Measurements from ENCODE around the gene E2F3.

E2F3 gene

GRCh38 chr6:20538131-20538662, 136.5 kb downstream of the E2F3 start:
- peaks cover 0 to 31% (median 22%) of the 10 kb centered on the region in 5 donors for H3K4me1 ChIP-seq (ENCODE audit: control insufficient read depth in 5 of 5, insufficient read depth in 5 of 5, low read length in 5 of 5)
- no peaks in the 10 kb centered on the region for H3K27me3 ChIP-seq (ENCODE audit: control insufficient read depth in 5 of 5, insufficient read depth in 4 of 5, low read length in 5 of 5)
- H3K9ac ChIP-seq (ENCODE audit: low read length in 5 of 5): no peak overlapping the region
- H3K4me3 ChIP-seq (ENCODE audit: low read depth in 1 of 5, low read length in 5 of 5): no peak overlapping the region
- peaks cover 0 to 27% (median 12%) of the 10 kb centered on the region in 5 donors for H3K36me3 ChIP-seq (ENCODE audit: control insufficient read depth in 5 of 5, insufficient read depth in 5 of 5, low read length in 5 of 5)
- H3K27ac ChIP-seq (ENCODE audit: low read depth, low read length): no peak overlapping the region
- H3K9me3 ChIP-seq (ENCODE audit: control insufficient read depth in 5 of 5, low read length in 5 of 5): no peaks in the 10 kb centered on the region

- H3K27ac ChIP-seq (ENCODE audit: low read depth, low read length): no peak overlapping the region
- H3K36me3 ChIP-seq (ENCODE audit: control insufficient read depth in 5 of 5, insufficient read depth in 5 of 5, low read length in 5 of 5): peaks cover 0 to 27% (median 12%) of the 10 kb centered on the region in 5 donors
- no peaks in the 10 kb centered on the region for H3K9me3 ChIP-seq (ENCODE audit: control insufficient read depth in 5 of 5, low read length in 5 of 5)
- H3K4me1 ChIP-seq (ENCODE audit: control insufficient read depth in 5 of 5, insufficient read depth in 5 of 5, low read length in 5 of 5): peaks cover 0 to 27% (median 23%) of the 10 kb centered on the region in 5 donors
- H3K27me3 ChIP-seq (ENCODE audit: control insufficient read depth in 5 of 5, insufficient read depth in 4 of 5, low read length in 5 of 5): no peaks in the 10 kb centered on the region
- H3K9ac ChIP-seq (ENCODE audit: low read length in 5 of 5): no peak overlapping the region
- no peak overlapping the region for H3K4me3 ChIP-seq (ENCODE audit: low read depth in 1 of 5, low read length in 5 of 5)
Measured at GRCh38 chr6:20538907-20539306, 137.2 kb downstream of the E2F3 start.

GRCh38 chr6:20539387-20539786, 137.7 kb downstream of the E2F3 start:
- Histone ChIP-seq H3K36me3 (ENCODE audit: control insufficient read depth in 5 of 5, insufficient read depth in 5 of 5, low read length in 5 of 5) (peaks cover 0 to 27% (median 12%) of the 10 kb centered on the region in 5 donors), H3K27ac (ENCODE audit: low read depth, low read length) (no peak overlapping the region), H3K4me3 (ENCODE audit: low read depth in 1 of 5, low read length in 5 of 5) (no peak overlapping the region), H3K27me3 (ENCODE audit: control insufficient read depth in 5 of 5, insufficient read depth in 4 of 5, low read length in 5 of 5) (no peaks in the 10 kb centered on the region), H3K9ac (ENCODE audit: low read length in 5 of 5) (no peak overlapping the region), H3K9me3 (ENCODE audit: control insufficient read depth in 5 of 5, low read length in 5 of 5) (no peaks in the 10 kb centered on the region), H3K4me1 (ENCODE audit: control insufficient read depth in 5 of 5, insufficient read depth in 5 of 5, low read length in 5 of 5) (peaks cover 0 to 26% (median 22%) of the 10 kb centered on the region in 5 donors)

GRCh38 chr6:20540683-20541082, 139.0 kb downstream of the E2F3 start:
- Histone ChIP-seq H3K27me3 (ENCODE audit: control insufficient read depth in 5 of 5, insufficient read depth in 4 of 5, low read length in 5 of 5) (no peaks in the 10 kb centered on the region), H3K27ac (ENCODE audit: low read depth, low read length) (no peak overlapping the region), H3K4me1 (ENCODE audit: control insufficient read depth in 5 of 5, insufficient read depth in 5 of 5, low read length in 5 of 5) (peaks cover 0 to 13% (median 10%) of the 10 kb centered on the region in 5 donors), H3K9ac (ENCODE audit: low read length in 5 of 5) (peak overlapping the region in 1 of 5 donors; percentile 23), H3K9me3 (ENCODE audit: control insufficient read depth in 5 of 5, low read length in 5 of 5) (no peaks in the 10 kb centered on the region), H3K36me3 (ENCODE audit: control insufficient read depth in 5 of 5, insufficient read depth in 5 of 5, low read length in 5 of 5) (peaks cover 0 to 30% (median 12%) of the 10 kb centered on the region in 5 donors), H3K4me3 (ENCODE audit: low read depth in 1 of 5, low read length in 5 of 5) (no peak overlapping the region)

- Histone ChIP-seq H3K27ac (ENCODE audit: low read depth, low read length) (no peak overlapping the region), H3K9ac (ENCODE audit: low read length in 5 of 5) (no peak overlapping the region), H3K4me1 (ENCODE audit: control insufficient read depth in 5 of 5, insufficient read depth in 5 of 5, low read length in 5 of 5) (peaks cover 0 to 12% (median 8%) of the 10 kb centered on the region in 5 donors), H3K36me3 (ENCODE audit: control insufficient read depth in 5 of 5, insufficient read depth in 5 of 5, low read length in 5 of 5) (peaks cover 0 to 37% (median 12%) of the 10 kb centered on the region in 5 donors), H3K4me3 (ENCODE audit: low read depth in 1 of 5, low read length in 5 of 5) (no peak overlapping the region), H3K9me3 (ENCODE audit: control insufficient read depth in 5 of 5, low read length in 5 of 5) (no peaks in the 10 kb centered on the region), H3K27me3 (ENCODE audit: control insufficient read depth in 5 of 5, insufficient read depth in 4 of 5, low read length in 5 of 5) (no peaks in the 10 kb centered on the region)
Measured at GRCh38 chr6:20541382-20541781, 139.7 kb downstream of the E2F3 start.

GRCh38 chr6:20542927-20543602, 141.4 kb downstream of the E2F3 start:
- Histone ChIP-seq H3K27ac (ENCODE audit: low read depth, low read length) (no peak overlapping the region), H3K4me3 (ENCODE audit: low read depth in 1 of 5, low read length in 5 of 5) (no peak overlapping the region), H3K4me1 (ENCODE audit: control insufficient read depth in 5 of 5, insufficient read depth in 5 of 5, low read length in 5 of 5) (peaks cover 0 to 12% (median 8%) of the 10 kb centered on the region in 5 donors), H3K9ac (ENCODE audit: low read length in 5 of 5) (no peak overlapping the region), H3K9me3 (ENCODE audit: control insufficient read depth in 5 of 5, low read length in 5 of 5) (no peaks in the 10 kb centered on the region), H3K36me3 (ENCODE audit: control insufficient read depth in 5 of 5, insufficient read depth in 5 of 5, low read length in 5 of 5) (peaks cover 4 to 39% (median 16%) of the 10 kb centered on the region in 5 donors), H3K27me3 (ENCODE audit: control insufficient read depth in 5 of 5, insufficient read depth in 4 of 5, low read length in 5 of 5) (no peaks in the 10 kb centered on the region)

Measured in subcutaneous abdominal adipose tissue (tissue), 5 donors.